HEK293 (cell line): ENCODE results near the gene KRTCAP2.

Experiments
- REST ChIP-seq: fragments of 450-650 bp; formaldehyde crosslinking; IDR thresholded peaks from 2 replicates; pipeline ENCODE4 v1.5.1; 2016; ENCODE audit warnings: missing biosample characterization, missing genetic modification characterization
- TCF7L2 ChIP-seq: IDR thresholded peaks from 2 replicates; pipeline ENCODE4 v1.6.1; 2011; ENCODE audit warnings: low read depth, mild to moderate bottlenecking, inconsistent platforms, low read length, moderate library complexity, borderline replicate concordance
- ZNF280C ChIP-seq: fragments of 450-650 bp; formaldehyde crosslinking; IDR thresholded peaks from 2 replicates; pipeline ENCODE4 v1.5.1; 2016; ENCODE audit warnings: missing biosample characterization, missing genetic modification characterization
- ZNF514 ChIP-seq: fragments of 450-650 bp; formaldehyde crosslinking; IDR thresholded peaks from 2 replicates; pipeline ENCODE4 v1.5.1; 2016; ENCODE audit warnings: missing biosample characterization, missing genetic modification characterization
- ZNF837 ChIP-seq: fragments of 450-650 bp; formaldehyde crosslinking; IDR thresholded peaks from 2 replicates; pipeline ENCODE4 v1.5.1; 2016; ENCODE audit warnings: missing biosample characterization, missing genetic modification characterization

DNA sequence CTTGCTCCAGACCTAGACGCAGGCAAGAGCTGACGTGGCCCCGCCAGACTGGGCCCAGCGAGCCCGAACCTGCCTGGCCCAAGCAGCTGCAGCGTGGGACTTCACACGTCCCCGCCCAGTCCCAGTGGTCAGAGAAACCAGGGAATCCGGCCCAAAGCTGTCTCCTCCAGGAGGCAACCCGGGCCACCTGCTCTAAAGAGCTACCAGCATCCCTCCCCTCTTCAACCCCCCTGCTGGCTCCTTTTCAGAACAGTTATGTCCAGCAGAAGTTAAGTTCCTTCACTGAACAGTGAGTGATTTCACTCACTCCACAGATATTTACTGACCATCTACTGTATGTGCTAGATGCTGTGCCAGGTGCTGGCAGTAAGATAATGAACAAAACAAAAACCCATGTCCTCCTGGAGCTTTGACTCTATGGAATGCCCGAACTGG is 47.6 kb downstream of the KRTCAP2 start:
- TF ChIP-seq ZNF514 (tag by site-specific recombination), result no peak
- no peak for TF ChIP-seq ZNF280C
- TF ChIP-seq REST (tag by site-specific recombination), result no peak
- TF ChIP-seq ZNF837 (tag by site-specific recombination), result no peak
- no peak for TF ChIP-seq TCF7L2
